K562 (cell line): ENCODE measurements around the gene HOXB7. TPM values are rescaled to one million over a fixed set of nuclear protein-coding genes. Genes with fewer than 3 reads are reported as not detected.

ENCODE experiments used
- ATAC-seq: fragments of 200-7000 bp; cut with Tn5 transposase; 3 replicates; pipeline ENCODE4 v1.9.1; 2020; ENCODE audit warnings: moderate library complexity
- BruUV-seq: library from RNA; stranded (reverse); fragments of 400-500 nt; replicated peaks from 2 replicates; lab custom pipeline; 2021; lab: Mats Ljungman, UMichigan
- CTCF ChIA-PET: fragments of 300-600 bp; formaldehyde crosslinking; extraction: SDS; loops from one replicate; lab custom pipeline; 2021; ENCODE audit warnings: low intra/inter-chr PET ratio; lab: Yijun Ruan, JAX
- POLR2A ChIA-PET: fragments of 300-600, 350-650 bp; sonication (Branson Sonifier 250); formaldehyde crosslinking; extraction: SDS; loops from one replicate; lab custom pipeline; 2021; ENCODE audit warnings: antibody characterized with exemption, inconsistent platforms; lab: Yijun Ruan, JAX
- DNase-seq, 4 experiments: peaks; one replicate each; pipeline versions ENCODE4 v3.0.0 to v3.0.0-alpha.2; 2011 to 2018; ENCODE audit warnings: low spot score in 3 of 4, mixed read lengths in 3 of 4; ENCODE audit errors: extremely low read depth in 1 of 4
- FAIRE-seq: peaks from 2 replicates; lab custom pipeline; 2011; peaks lifted over from hg19 to GRCh38; lab: Jason Lieb, UNC
- H2AFZ ChIP-seq: 2 replicates; pipeline ENCODE4 v1.6.0; 2011; ENCODE audit warnings: low read depth, low read length, control low read depth, inconsistent platforms
- H3K27ac ChIP-seq: fragments of 200-600 bp; 3 replicates; pipeline ENCODE4 v1.8.0; 2011; ENCODE audit warnings: low read depth, mild to moderate bottlenecking, control low read depth, inconsistent platforms, low read length, moderate library complexity, mixed read lengths; ENCODE audit errors: extremely low read depth
- H3K27me3 ChIP-seq, 2 experiments: fragments of 300-600 bp in 1 of 2; 2 replicates in 1 of 2; 3 replicates in 1 of 2; pipeline versions ENCODE4 v1.6.0 to v1.8.0; 2011; ENCODE audit warnings: inconsistent platforms in 2 of 2, low read length in 2 of 2, mild to moderate bottlenecking in 1 of 2, mixed read lengths in 1 of 2, moderate library complexity in 1 of 2; ENCODE audit not compliant: control insufficient read depth in 2 of 2, insufficient read depth in 2 of 2
- H3K36me3 ChIP-seq: fragments of 300-600 bp; 3 replicates; pipeline ENCODE4 v1.8.0; 2011; ENCODE audit warnings: mild to moderate bottlenecking, low read length, inconsistent platforms; ENCODE audit not compliant: control insufficient read depth, insufficient read depth
- H3K4me1 ChIP-seq, 2 experiments: fragments of 200-600 bp in 1 of 2; replicated peaks in 1 of 2; 2 replicates in 1 of 2; 3 replicates in 1 of 2; pipeline versions ENCODE4 v1.5.1 to v1.8.0; 2011; ENCODE audit warnings: inconsistent platforms in 2 of 2, low read length in 2 of 2, mild to moderate bottlenecking in 1 of 2, mixed read lengths in 1 of 2, moderate library complexity in 1 of 2; ENCODE audit not compliant: control insufficient read depth in 2 of 2, insufficient read depth in 2 of 2
- H3K4me2 ChIP-seq: 2 replicates; pipeline ENCODE4 v1.6.1; 2011; ENCODE audit warnings: low read length, control low read depth, inconsistent platforms, mixed read lengths; ENCODE audit not compliant: insufficient read depth
- H3K4me3 ChIP-seq: fragments of 200-600 bp; sonication (generic), shearing (Covaris generic); 2 replicates; pipeline ENCODE4 v1.5.1; 2016; ENCODE audit warnings: control low read depth, inconsistent platforms
- H3K79me2 ChIP-seq: fragments of 200-600 bp; 3 replicates; pipeline ENCODE4 v1.8.0; 2011; ENCODE audit warnings: low read length, inconsistent platforms; ENCODE audit not compliant: control insufficient read depth, insufficient read depth
- H3K9ac ChIP-seq, 2 experiments: 2 replicates each; pipeline versions ENCODE4 v1.6.0 to v1.6.1; 2011; ENCODE audit warnings: low read depth in 2 of 2, low read length in 2 of 2, control low read depth in 1 of 2, inconsistent platforms in 1 of 2, mild to moderate bottlenecking in 1 of 2, mixed read lengths in 1 of 2; ENCODE audit not compliant: insufficient read depth in 1 of 2
- H3K9me1 ChIP-seq: one replicate; pipeline ENCODE4 v1.6.0; 2011; ENCODE audit warnings: inconsistent platforms, mild to moderate bottlenecking, low read length, moderate library complexity; ENCODE audit not compliant: control insufficient read depth, insufficient read depth
- H3K9me3 ChIP-seq: replicated peaks from 2 replicates; pipeline ENCODE4 v1.5.1; 2011; ENCODE audit warnings: low read depth, low read length, inconsistent platforms; ENCODE audit not compliant: control insufficient read depth, insufficient read depth
- H4K20me1 ChIP-seq: replicated peaks from 2 replicates; pipeline ENCODE4 v1.6.1; 2011; ENCODE audit warnings: low read length, inconsistent platforms, mixed read lengths; ENCODE audit not compliant: control insufficient read depth, insufficient read depth
- CBFA2T2 ChIP-seq: fragments of 450-650 bp; conservative IDR thresholded peaks from 2 replicates; pipeline ENCODE4 v1.6.1; 2017; ENCODE audit warnings: mild to moderate bottlenecking
- GABPA ChIP-seq: fragments of 200-800 bp; sonication (Bioruptor generic); conservative IDR thresholded peaks from 2 replicates; pipeline ENCODE4 v1.6.1; 2016; ENCODE audit warnings: low read depth, missing genetic modification characterization, missing compliant biosample characterization
- SMARCB1 ChIP-seq: IDR thresholded peaks from 2 replicates; pipeline ENCODE4 v1.6.1; 2011; ENCODE audit warnings: improper control_type of control experiment, low read depth; ENCODE audit not compliant: insufficient read length
- ZBTB7A ChIP-seq: IDR thresholded peaks from 2 replicates; pipeline ENCODE4 v1.6.1; 2011; ENCODE audit warnings: low read depth, mild to moderate bottlenecking, low read length, moderate library complexity, borderline replicate concordance; ENCODE audit not compliant: control insufficient read depth
- WGBS: fragments of 100-300 bp; shearing (Covaris generic); methylation state at CpG from one replicate; pipeline ENCODE4 v1.1.6; 2016; ENCODE audit warnings: low coverage, mixed read lengths; ENCODE audit not compliant: insufficient coverage; ENCODE audit errors: missing lambda C conversion rate; 5-methylcytosine and 5-hydroxymethylcytosine counted together
- in situ Hi-C: fragments of 300-500 bp; cut with MboI; formaldehyde crosslinking; loops from 4 replicates; pipeline ENCODE4 v1.15.0; 2018; ENCODE audit warnings: inconsistent platforms, mixed read lengths
- intact Hi-C: fragments of 100-400 bp; cut with micrococcal nuclease; formaldehyde crosslinking; loops from 2 replicates; pipeline ENCODE4 v1.14.2; 2022
- polyA plus RNA-seq, 8 experiments: library from polyadenylated mRNA; depleted of rRNA in 4 of 8; stranded (reverse) in 5 of 8; unstranded in 3 of 8; fragments of >200 nt; fragmentation: Nextera tagmentation in 2 of 8; fragmentation: Illumina TruSeq in 1 of 8; extraction: Ambion mirVana in 2 of 8; extraction: Trizol in 1 of 8; gene quantifications; 2 replicates each; pipeline versions ENCODE4 v1.2.1 to v1.2.3, GENCODE V29; 2011 to 2014; ENCODE audit warnings: inconsistent platforms in 1 of 8, missing spikeins in 1 of 8
- total RNA-seq, 7 experiments: library from RNA; depleted of rRNA in 6 of 7; stranded (reverse); fragments of >200 nt in 6 of 7; fragmentation: Illumina TruSeq in 2 of 7; extraction: Trizol in 2 of 7; gene quantifications; 2 replicates each; pipeline versions ENCODE4 v1.2.1 to v1.2.3, GENCODE V29; 2011 to 2021; ENCODE audit warnings: low replicate concordance in 1 of 7

HOXB7 gene
- total and polyA plus RNA-seq, 9 of the 15 experiments (the other 6 are each of a cell fraction or from before 2014, with no cell fraction given), result 5.5 to 16.7 (median 8.3) TPM

GRCh38 chr17:48603959-48604769 lies 6.7 kb downstream of the HOXB7 start (continued):
- no peak for TF ChIP-seq GABPA (tag)
- peak; percentile 38 for TF ChIP-seq SMARCB1
- 0 out of 2 replicates have a peak, but pooled peaks have one; percentile 31 for TF ChIP-seq ZBTB7A

- Histone ChIP-seq H3K9me3 (no peaks in the 10 kb centered on the region), H3K4me2 (peak overlapping the region; percentile 87), H3K27ac (no peak overlapping the region), H3K4me1 (peaks cover 33 to 56% of the 10 kb centered on the region in 2 experiments; a peak in 4 of 5 replicates), H3K36me3 (peaks cover 4% of the 10 kb centered on the region; the same call in 1 of the 3 replicates), H2AFZ (no peak overlapping the region), H3K27me3 (no peaks in the 10 kb centered on the region), H3K9ac (peak overlapping the region in 1 of 2 experiments; percentile 88; a peak in 2 of 4 replicates), H3K79me2 (peaks cover 62% of the 10 kb centered on the region), H3K4me3 (no peak overlapping the region), H3K9me1 (no peaks in the 10 kb centered on the region), H4K20me1 (no peaks in the 10 kb centered on the region; the same call in 1 of the 2 replicates)
- DNase-seq (no peak), FAIRE-seq (no peak), ATAC-seq (no peak)
- CTCF ChIA-PET, result no interaction called here
- POLR2A ChIA-PET, result interaction anchor here (0.7 to 1.2 kb wide), 5 partner anchors 8 to 53 kb away, joined by 3 to 4 read pairs (median 4); partner anchors contain the start of genes HOXB3 and HOXB5
- no TSS peak for BruUV-seq
- in situ Hi-C loops, result no loop called here
- intact Hi-C loops, result no loop called here
- TF ChIP-seq ZBTB7A, result 0 out of 2 replicates have a peak, but pooled peaks have one; percentile 2
- no peak for TF ChIP-seq CBFA2T2
- 65% methylated on average over 28 of the region's 35 CpGs for WGBS
Measured at GRCh38 chr17:48601539-48602425, 9.0 kb downstream of the HOXB7 start.
